Measurements from ENCODE around the gene PLXNC1.

The PLXNC1 gene

GRCh38 chr12:94147991-94148738 lies at the start of gene PLXNC1:
TSS of gene PLXNC1 (plus strand) at chr12:94148577. CDS start at chr12:94148972, 395 bp downstream.
- peak; percentile 73 to 76 for DNase-seq

- no peak for DNase-seq
Observed at GRCh38 chr12:94099191-94099590, 49.2 kb upstream of the PLXNC1 start.

GRCh38 chr12:94099632-94100031 lies 48.7 kb upstream of the PLXNC1 start:
- DNase-seq: no peak

- DNase-seq: no peak
Observed at GRCh38 chr12:94100211-94100627, 48.2 kb upstream of the PLXNC1 start.

- peak; percentile 83 to 85 for DNase-seq
Observed at GRCh38 chr12:94100990-94101737, 47.2 kb upstream of the PLXNC1 start.

- DNase-seq: peak; percentile 85 to 86
Observed at GRCh38 chr12:94101738-94102660, 46.4 kb upstream of the PLXNC1 start.

- DNase-seq: no peak
Observed at GRCh38 chr12:94103986-94104385, 44.4 kb upstream of the PLXNC1 start.

- DNase-seq: no peak
Observed at GRCh38 chr12:94107910-94108309, 40.5 kb upstream of the PLXNC1 start.

GRCh38 chr12:94109160-94109559 lies 39.2 kb upstream of the PLXNC1 start:
- peak; percentile 58 to 67 for DNase-seq

GRCh38 chr12:94110258-94110657 lies 38.1 kb upstream of the PLXNC1 start:
- no peak for DNase-seq

GRCh38 chr12:94111302-94111701 lies 37.1 kb upstream of the PLXNC1 start:
- no peak for DNase-seq

GRCh38 chr12:94112121-94112520 lies 36.3 kb upstream of the PLXNC1 start:
- DNase-seq: no peak

GRCh38 chr12:94114166-94114565 lies 34.2 kb upstream of the PLXNC1 start:
- DNase-seq: no peak

- no peak for DNase-seq
Observed at GRCh38 chr12:94116191-94116590, 32.2 kb upstream of the PLXNC1 start.

GRCh38 chr12:94121886-94122285 lies 26.5 kb upstream of the PLXNC1 start:
- DNase-seq: no peak

GRCh38 chr12:94122591-94122990 lies 25.8 kb upstream of the PLXNC1 start:
- DNase-seq: no peak

- no peak for DNase-seq
Observed at GRCh38 chr12:94123127-94123526, 25.2 kb upstream of the PLXNC1 start.

- no peak for DNase-seq
Observed at GRCh38 chr12:94126067-94126466, 22.3 kb upstream of the PLXNC1 start.

- no peak for DNase-seq
Observed at GRCh38 chr12:94127239-94128131, 20.9 kb upstream of the PLXNC1 start.

GRCh38 chr12:94128280-94128679 lies 20.1 kb upstream of the PLXNC1 start:
- DNase-seq: no peak

- DNase-seq: peak in 1 of 2 donors; percentile 33
Observed at GRCh38 chr12:94133964-94134795, 14.2 kb upstream of the PLXNC1 start.

Measured in stimulated activated CD4-positive, alpha-beta T cell treated with anti-CD3 and anti-CD28 coated beads, Interleukin-2, amount 100 ng/mL, for 24 hours (primary cell).